HepG2 (cell line): Measurements from ENCODE around the gene PAIP2. TPM values are rescaled to one million over a fixed set of nuclear protein-coding genes. Genes with fewer than 3 reads are reported as not detected.

Experiments used
- ERF ChIP-seq: IDR thresholded peaks from 2 replicates; pipeline ENCODE4 v1.6.1; 2018; ENCODE audit warnings: missing biosample characterization, missing genetic modification reagents
- KDM1A ChIP-seq: IDR thresholded peaks from 2 replicates; pipeline ENCODE4 v1.6.1; 2016; ENCODE audit warnings: missing compliant biosample characterization
- MXI1 ChIP-seq: IDR thresholded peaks from 3 replicates; pipeline ENCODE4 v1.6.1; 2012; ENCODE audit warnings: low read depth, low read length, inconsistent platforms, borderline replicate concordance
- NCOR1 ChIP-seq: fragments of 200-600 bp; sonication (generic); IDR thresholded peaks from 2 replicates; pipeline ENCODE4 v1.7.0; 2017; ENCODE audit warnings: antibody characterized with exemption, low read length, borderline replicate concordance
- PHF8 ChIP-seq: sonication (generic); formaldehyde crosslinking; IDR thresholded peaks from 2 replicates; pipeline ENCODE4 v1.5.0; 2020; ENCODE audit warnings: missing genetic modification reagents
- RFXAP ChIP-seq: sonication (generic); formaldehyde crosslinking; IDR thresholded peaks from 2 replicates; pipeline ENCODE4 v1.4.0; 2020; ENCODE audit warnings: missing genetic modification reagents, borderline replicate concordance
- ZBTB7B ChIP-seq: sonication (generic); formaldehyde crosslinking; IDR thresholded peaks from 2 replicates; pipeline ENCODE4 v1.4.0; 2020; ENCODE audit warnings: missing genetic modification reagents
- ZFP36L1 ChIP-seq: sonication (generic); formaldehyde crosslinking; IDR thresholded peaks from 2 replicates; pipeline ENCODE4 v1.8.0; 2022; ENCODE audit warnings: mild to moderate bottlenecking, missing genetic modification reagents, moderate library complexity
- ZFP90 ChIP-seq: sonication (generic); formaldehyde crosslinking; IDR thresholded peaks from 2 replicates; pipeline ENCODE4 v1.8.0; 2022; ENCODE audit warnings: missing genetic modification reagents, mild to moderate bottlenecking, inconsistent platforms, borderline replicate concordance
- ZNF225 ChIP-seq: sonication (generic); formaldehyde crosslinking; IDR thresholded peaks from 2 replicates; pipeline ENCODE4 v1.4.0; 2020; ENCODE audit warnings: mild to moderate bottlenecking, missing genetic modification reagents
- ZNF557 ChIP-seq: sonication (generic); formaldehyde crosslinking; IDR thresholded peaks from 2 replicates; pipeline ENCODE4 v1.4.0; 2020; ENCODE audit warnings: missing genetic modification reagents
- ZNF816 ChIP-seq: sonication (generic); formaldehyde crosslinking; IDR thresholded peaks from 2 replicates; pipeline ENCODE4 v1.8.0; 2022; ENCODE audit warnings: missing genetic modification reagents, mild to moderate bottlenecking, borderline replicate concordance
- ZNF850 ChIP-seq: sonication (generic); formaldehyde crosslinking; conservative IDR thresholded peaks from 2 replicates; pipeline ENCODE4 v1.9.0; 2021; ENCODE audit warnings: mild to moderate bottlenecking, missing genetic modification reagents
- polyA plus RNA-seq, 8 experiments: library from polyadenylated mRNA; depleted of rRNA in 3 of 8; stranded (reverse) in 7 of 8; unstranded in 1 of 8; fragments of >200 nt; fragmentation: Illumina TruSeq in 4 of 8; extraction: Trizol in 4 of 8; gene quantifications; 2 replicates each; pipeline versions ENCODE4 v1.2.1 to v1.2.3, GENCODE V29; 2011 to 2016; ENCODE audit warnings: low read depth in 4 of 8, missing spikeins in 1 of 8, mixed read lengths in 1 of 8; ENCODE audit not compliant: insufficient read depth in 1 of 8
- total RNA-seq, 5 experiments: library from RNA; depleted of rRNA; stranded (reverse); fragments of >200 nt; fragmentation: Illumina TruSeq; extraction: Trizol; gene quantifications; 2 replicates each; pipeline ENCODE4 v1.2.3, GENCODE V29; 2016; ENCODE audit warnings: low read depth in 1 of 5
- TF ChIP-seq, protein P1 (sequence below), 2 experiments: sonication (generic) in 1 of 2; formaldehyde crosslinking in 1 of 2; IDR thresholded peaks; 2 replicates each; pipeline versions ENCODE4 v1.4.0 to v1.6.1; 2016 to 2020; ENCODE audit warnings: borderline replicate concordance in 1 of 2, low read depth in 1 of 2, mild to moderate bottlenecking in 1 of 2, missing genetic modification reagents in 1 of 2
- TF ChIP-seq, protein P2 (sequence below): sonication (generic); formaldehyde crosslinking; IDR thresholded peaks from 2 replicates; pipeline ENCODE4 v1.8.1; 2023; ENCODE audit warnings: mild to moderate bottlenecking, moderate library complexity, missing genetic modification reagents
- TF ChIP-seq, protein P3 (sequence below), 2 experiments: sonication (generic) in 1 of 2; formaldehyde crosslinking in 1 of 2; IDR thresholded peaks; 2 replicates each; pipeline versions ENCODE4 v1.5.1 to v1.6.1; 2011 to 2020; ENCODE audit warnings: borderline replicate concordance in 1 of 2, low read depth in 1 of 2, low read length in 1 of 2, mild to moderate bottlenecking in 1 of 2, missing genetic modification reagents in 1 of 2, moderate library complexity in 1 of 2
- TF ChIP-seq, protein P4 (sequence below): sonication (generic); formaldehyde crosslinking; IDR thresholded peaks from 2 replicates; pipeline ENCODE4 v1.4.0; 2020; ENCODE audit warnings: missing genetic modification reagents

Gene PAIP2
- total and polyA plus RNA-seq, 2 of the 13 experiments (the other 11 are each of a cell fraction or from before 2014, with no cell fraction given): 61.5 to 76.3 TPM

DNA sequence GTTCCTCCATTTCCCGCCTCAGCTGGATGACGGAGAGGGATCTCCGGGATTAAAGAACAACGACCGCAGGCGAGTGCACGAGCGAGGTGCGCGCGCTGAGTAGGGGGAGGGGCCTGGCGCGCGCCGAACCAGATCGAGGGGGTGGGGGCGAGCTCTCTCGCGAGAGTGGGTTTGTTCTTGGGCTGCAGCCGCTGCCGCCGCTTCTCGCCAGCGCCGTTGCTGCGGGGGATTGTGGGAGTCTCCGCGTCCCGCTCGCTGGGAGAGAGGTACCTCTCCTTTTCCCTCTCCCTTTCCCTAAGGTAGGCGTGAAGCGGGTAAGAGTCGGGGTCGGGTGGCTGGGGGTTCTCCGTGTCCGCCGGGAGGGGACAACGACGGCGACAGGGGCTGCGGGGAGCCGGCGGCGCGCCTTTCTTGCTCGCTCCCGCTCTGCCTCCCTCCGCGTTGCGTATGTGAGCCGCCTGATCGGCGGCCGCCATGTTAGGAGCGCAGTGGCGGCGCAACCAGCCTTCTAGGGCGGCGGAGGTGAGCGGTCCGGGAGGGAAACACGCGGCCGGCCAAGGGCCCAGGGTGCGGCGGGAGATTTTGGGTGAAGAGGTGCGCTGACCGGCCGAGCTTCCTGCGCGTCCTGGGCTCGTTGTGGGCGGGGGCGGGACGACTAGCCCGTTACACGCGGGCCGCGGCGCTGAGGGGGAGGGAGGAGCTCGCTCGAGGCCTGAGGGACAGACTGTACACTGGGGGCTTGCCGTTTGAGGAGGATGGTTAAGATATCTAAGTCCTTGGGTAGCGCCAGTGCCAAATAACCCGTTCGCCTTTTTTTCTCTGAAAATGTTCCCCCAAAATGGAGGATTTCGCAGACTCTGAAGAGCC, 47.9 kb upstream of the PAIP2 start, which contains the start of gene MATR3 (continued):
- TF ChIP-seq ZNF850 (CRISPR knock-in tag): 0 out of 2 replicates have a peak, but pooled peaks have one; percentile 69
- TF ChIP-seq RFXAP (CRISPR knock-in tag): peak; percentile 67; the same call in 1 of the 2 replicates
- no peak for TF ChIP-seq ZNF225 (CRISPR knock-in tag)
- TF ChIP-seq, protein P1, sequence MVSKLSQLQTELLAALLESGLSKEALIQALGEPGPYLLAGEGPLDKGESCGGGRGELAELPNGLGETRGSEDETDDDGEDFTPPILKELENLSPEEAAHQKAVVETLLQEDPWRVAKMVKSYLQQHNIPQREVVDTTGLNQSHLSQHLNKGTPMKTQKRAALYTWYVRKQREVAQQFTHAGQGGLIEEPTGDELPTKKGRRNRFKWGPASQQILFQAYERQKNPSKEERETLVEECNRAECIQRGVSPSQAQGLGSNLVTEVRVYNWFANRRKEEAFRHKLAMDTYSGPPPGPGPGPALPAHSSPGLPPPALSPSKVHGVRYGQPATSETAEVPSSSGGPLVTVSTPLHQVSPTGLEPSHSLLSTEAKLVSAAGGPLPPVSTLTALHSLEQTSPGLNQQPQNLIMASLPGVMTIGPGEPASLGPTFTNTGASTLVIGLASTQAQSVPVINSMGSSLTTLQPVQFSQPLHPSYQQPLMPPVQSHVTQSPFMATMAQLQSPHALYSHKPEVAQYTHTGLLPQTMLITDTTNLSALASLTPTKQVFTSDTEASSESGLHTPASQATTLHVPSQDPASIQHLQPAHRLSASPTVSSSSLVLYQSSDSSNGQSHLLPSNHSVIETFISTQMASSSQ (IDR thresholded peaks at IDR 0.05; ENCODE audit: low read depth): no peak
- TF ChIP-seq, protein P1 (CRISPR knock-in tag; IDR thresholded peaks at IDR 0.05; ENCODE audit: borderline replicate concordance): peak; percentile 67; the same call in 1 of the 2 replicates
- TF ChIP-seq, protein P2, sequence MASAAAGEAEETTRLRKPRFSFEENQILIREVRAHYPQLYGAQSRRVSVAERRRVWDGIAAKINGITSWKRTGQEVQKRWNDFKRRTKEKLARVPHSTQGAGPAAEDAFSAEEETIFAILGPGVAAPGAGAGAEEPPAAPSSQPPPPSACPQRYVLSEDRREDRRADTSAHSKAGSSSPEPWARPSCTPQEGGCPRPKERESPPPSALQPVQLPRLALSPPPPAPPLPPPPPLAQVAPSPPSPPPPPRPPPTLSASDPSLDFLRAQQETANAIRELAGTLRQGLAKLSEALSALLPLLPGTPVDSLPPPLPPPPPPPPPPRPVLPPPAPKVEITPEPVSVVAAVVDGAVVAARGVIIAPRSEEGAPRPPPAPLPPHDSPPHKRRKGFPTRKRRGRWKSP (CRISPR knock-in tag): peak; percentile 95
- TF ChIP-seq ERF (CRISPR knock-in tag): peak; percentile 89
- TF ChIP-seq ZNF816 (CRISPR knock-in tag): no peak; the same call in 1 of the 2 replicates
- peak; percentile 76 for TF ChIP-seq ZFP90
- TF ChIP-seq KDM1A: 0 out of 2 replicates have a peak, but pooled peaks have one; percentile 32
- TF ChIP-seq NCOR1: peak; percentile 35; the same call in 1 of the 2 replicates
- TF ChIP-seq ZBTB7B (CRISPR knock-in tag): peak; percentile 43
- peak; percentile 65; the same call in 1 of the 2 replicates for TF ChIP-seq ZFP36L1 (CRISPR knock-in tag)
- TF ChIP-seq ZNF557 (CRISPR knock-in tag): peak; percentile 74; the same call in 1 of the 2 replicates
- TF ChIP-seq, protein P3, sequence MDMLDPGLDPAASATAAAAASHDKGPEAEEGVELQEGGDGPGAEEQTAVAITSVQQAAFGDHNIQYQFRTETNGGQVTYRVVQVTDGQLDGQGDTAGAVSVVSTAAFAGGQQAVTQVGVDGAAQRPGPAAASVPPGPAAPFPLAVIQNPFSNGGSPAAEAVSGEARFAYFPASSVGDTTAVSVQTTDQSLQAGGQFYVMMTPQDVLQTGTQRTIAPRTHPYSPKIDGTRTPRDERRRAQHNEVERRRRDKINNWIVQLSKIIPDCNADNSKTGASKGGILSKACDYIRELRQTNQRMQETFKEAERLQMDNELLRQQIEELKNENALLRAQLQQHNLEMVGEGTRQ (IDR thresholded peaks at IDR 0.05; ENCODE audit: low read depth, low read length): no peak
- TF ChIP-seq, protein P3 (CRISPR knock-in tag; IDR thresholded peaks at IDR 0.05; ENCODE audit: borderline replicate concordance): peak; percentile 51; the same call in 1 of the 2 replicates
- TF ChIP-seq, protein P4, sequence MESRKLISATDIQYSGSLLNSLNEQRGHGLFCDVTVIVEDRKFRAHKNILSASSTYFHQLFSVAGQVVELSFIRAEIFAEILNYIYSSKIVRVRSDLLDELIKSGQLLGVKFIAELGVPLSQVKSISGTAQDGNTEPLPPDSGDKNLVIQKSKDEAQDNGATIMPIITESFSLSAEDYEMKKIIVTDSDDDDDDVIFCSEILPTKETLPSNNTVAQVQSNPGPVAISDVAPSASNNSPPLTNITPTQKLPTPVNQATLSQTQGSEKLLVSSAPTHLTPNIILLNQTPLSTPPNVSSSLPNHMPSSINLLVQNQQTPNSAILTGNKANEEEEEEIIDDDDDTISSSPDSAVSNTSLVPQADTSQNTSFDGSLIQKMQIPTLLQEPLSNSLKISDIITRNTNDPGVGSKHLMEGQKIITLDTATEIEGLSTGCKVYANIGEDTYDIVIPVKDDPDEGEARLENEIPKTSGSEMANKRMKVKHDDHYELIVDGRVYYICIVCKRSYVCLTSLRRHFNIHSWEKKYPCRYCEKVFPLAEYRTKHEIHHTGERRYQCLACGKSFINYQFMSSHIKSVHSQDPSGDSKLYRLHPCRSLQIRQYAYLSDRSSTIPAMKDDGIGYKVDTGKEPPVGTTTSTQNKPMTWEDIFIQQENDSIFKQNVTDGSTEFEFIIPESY (CRISPR knock-in tag): peak; percentile 20; the same call in 1 of the 2 replicates
- TF ChIP-seq PHF8 (CRISPR knock-in tag): peak; percentile 81
- peak; percentile 71; the same call in 1 of the 3 replicates for TF ChIP-seq MXI1
